ENCODE measurements around the gene XRCC6. TPM values are rescaled to one million over a fixed set of nuclear protein-coding genes. Genes with fewer than 3 reads are reported as not detected.

The XRCC6 gene
- total and polyA plus RNA-seq, 9 of the 15 experiments (the other 6 are each of a cell fraction or from before 2014, with no cell fraction given) = 151 to 440 (median 318) TPM

GRCh38 chr22:41603873-41604332 is 17.2 kb upstream of the XRCC6 start (continued):
- no peak for TF ChIP-seq ZNF165 (CRISPR knock-in tag; IDR thresholded peaks at IDR 0.05; ENCODE audit: borderline replicate concordance)
- TF ChIP-seq TAF9B (IDR thresholded peaks at IDR 0.05; ENCODE audit: partially characterized antibody) = no peak
- TF ChIP-seq CREM (IDR thresholded peaks at IDR 0.05; ENCODE audit: low read depth) = peak; percentile 49; the same call in 1 of the 2 replicates
- no peak for TF ChIP-seq PTRF (tag; IDR thresholded peaks at IDR 0.05)
- no peak; the same call in 1 of the 2 replicates for TF ChIP-seq ZNF583 (CRISPR knock-in tag; IDR thresholded peaks at IDR 0.05)
- TF ChIP-seq KAT7 (CRISPR knock-in tag; IDR thresholded peaks at IDR 0.05; ENCODE audit: borderline replicate concordance) = no peak
- TF ChIP-seq BCOR (IDR thresholded peaks at IDR 0.05) = no peak; the same call in 1 of the 2 replicates
- no peak for TF ChIP-seq HMG20B (CRISPR knock-in tag; IDR thresholded peaks at IDR 0.05)
- TF ChIP-seq LEF1 (IDR thresholded peaks at IDR 0.05) = peak; percentile 44; the same call in 1 of the 2 replicates
- TF ChIP-seq CBX8 (IDR thresholded peaks at IDR 0.05; ENCODE audit: borderline replicate concordance, extremely low read depth, low read depth, low read length, poor library complexity, severe bottlenecking) = no peak
- TF ChIP-seq GTF2F1 (IDR thresholded peaks at IDR 0.05; ENCODE audit: low read depth, low read length) = no peak
- TF ChIP-seq IFI16 (CRISPR knock-in tag; IDR thresholded peaks at IDR 0.05) = no peak
- TF ChIP-seq PTTG1 (tag; IDR thresholded peaks at IDR 0.05; ENCODE audit: low read depth) = no peak
- peak; percentile 86 for TF ChIP-seq SMARCA4 (IDR thresholded peaks at IDR 0.05)
- TF ChIP-seq MAFK (IDR thresholded peaks at IDR 0.05; ENCODE audit: low read length) = peak; percentile 54; the same call in 1 of the 2 replicates
- TF ChIP-seq ZBTB43 (CRISPR knock-in tag; IDR thresholded peaks at IDR 0.05) = no peak
- no peak for TF ChIP-seq MYC (IDR thresholded peaks at IDR 0.05; ENCODE audit: low read depth, low read length)
- TF ChIP-seq MYC (CRISPR knock-in tag; IDR thresholded peaks at IDR 0.05; ENCODE audit: borderline replicate concordance, low read depth) = no peak
- no peak for TF ChIP-seq RB1 (IDR thresholded peaks at IDR 0.05; ENCODE audit: low read depth)
- TF ChIP-seq JUNB (CRISPR knock-in tag; conservative IDR thresholded peaks at IDR 0.05) = no peak
- no peak for TF ChIP-seq SREBF1 (IDR thresholded peaks at IDR 0.05; ENCODE audit: borderline replicate concordance, low read depth, low read length)
- TF ChIP-seq ZNF785 (CRISPR knock-in tag; IDR thresholded peaks at IDR 0.05) = no peak
- no peak for TF ChIP-seq ZBED1 (IDR thresholded peaks at IDR 0.05)
- TF ChIP-seq ZKSCAN3 (CRISPR knock-in tag; IDR thresholded peaks at IDR 0.05) = no peak
- TF ChIP-seq SMAD4 (CRISPR knock-in tag; conservative IDR thresholded peaks at IDR 0.05) = peak; percentile 99
- TF ChIP-seq MCM3 (IDR thresholded peaks at IDR 0.05) = no peak
- no peak for TF ChIP-seq ZNF174 (CRISPR knock-in tag; IDR thresholded peaks at IDR 0.05)
- TF ChIP-seq MIER1 (IDR thresholded peaks at IDR 0.05; ENCODE audit: low read depth) = no peak
- peak; percentile 47; the same call in 1 of the 2 replicates for TF ChIP-seq RNF2 (IDR thresholded peaks at IDR 0.05)
- no peak for TF ChIP-seq ATF1 (CRISPR knock-in tag; IDR thresholded peaks at IDR 0.05)
- peak; percentile 48; the same call in 1 of the 2 replicates for TF ChIP-seq ATF1 (tag; IDR thresholded peaks at IDR 0.05)
- TF ChIP-seq NRF1 (conservative IDR thresholded peaks at IDR 0.05 in 1 of 2, IDR thresholded peaks at IDR 0.05 in 1 of 2) = no peak; a peak in 1 of 4 replicates
- peak; percentile 86 for TF ChIP-seq C11orf30 (IDR thresholded peaks at IDR 0.05; ENCODE audit: low read depth)
- no peak for TF ChIP-seq BRD9 (IDR thresholded peaks at IDR 0.05; ENCODE audit: low read depth, partially characterized antibody)
- no peak for TF ChIP-seq PRMT5 (CRISPR knock-in tag; IDR thresholded peaks at IDR 0.05)

Data from K562 (cell line).